GM21360 (cell line): Measurements from ENCODE around the gene PHF12.
"Not testable (repeated sequence)": the region's sequence is repeated elsewhere in the genome, so short reads cannot be mapped to it uniquely, and the experiment has no call there.

ENCODE experiments used
- ATAC-seq: cut with Tn5 transposase; IDR thresholded peaks from one replicate; pipeline ENCODE4 v1.9.1; 2021; ENCODE audit warnings: mild to moderate bottlenecking, moderate library complexity; ENCODE audit not compliant: unreplicated experiment

The PHF12 gene

GRCh38 chr17:28885951-28886350 lies 65.4 kb downstream of the PHF12 start:
- no peak for ATAC-seq

GRCh38 chr17:28885363-28885762 lies 66.0 kb downstream of the PHF12 start:
- ATAC-seq = no peak

GRCh38 chr17:28883967-28884702 lies 67.2 kb downstream of the PHF12 start:
- no peak for ATAC-seq

- no peak for ATAC-seq
Measured at GRCh38 chr17:28882154-28882895, 69.0 kb downstream of the PHF12 start.

GRCh38 chr17:28881533-28882056 lies 69.7 kb downstream of the PHF12 start:
- ATAC-seq = no peak

- no peak for ATAC-seq
Measured at GRCh38 chr17:28880572-28880945, 70.8 kb downstream of the PHF12 start.

- ATAC-seq = no peak
Measured at GRCh38 chr17:28879886-28880571, 71.3 kb downstream of the PHF12 start.

- ATAC-seq = no peak
Measured at GRCh38 chr17:28878981-28879380, 72.3 kb downstream of the PHF12 start.

GRCh38 chr17:28878158-28878910 lies 73.0 kb downstream of the PHF12 start:
- no peak for ATAC-seq

- ATAC-seq = not testable (repeated sequence)
Measured at GRCh38 chr17:28877150-28877711, 74.1 kb downstream of the PHF12 start.

- ATAC-seq = no peak
Measured at GRCh38 chr17:28875848-28876550, 75.3 kb downstream of the PHF12 start.

- no peak for ATAC-seq
Measured at GRCh38 chr17:28874750-28875149, 76.6 kb downstream of the PHF12 start.

- ATAC-seq = no peak
Measured at GRCh38 chr17:28873839-28874238, 77.5 kb downstream of the PHF12 start.

- peak; percentile 81 for ATAC-seq
Measured at GRCh38 chr17:28871056-28871579, 80.2 kb downstream of the PHF12 start.

- no peak for ATAC-seq
Measured at GRCh38 chr17:28867276-28867675, 84.0 kb downstream of the PHF12 start.

GRCh38 chr17:28865946-28866752 lies 85.2 kb downstream of the PHF12 start:
- no peak for ATAC-seq

GRCh38 chr17:28864991-28865849 lies 86.1 kb downstream of the PHF12 start:
- ATAC-seq = no peak

GRCh38 chr17:28863953-28864352 lies 87.4 kb downstream of the PHF12 start:
- ATAC-seq = no peak
